ENCODE results near the gene PHEX. TPM values are rescaled to one million over a fixed set of nuclear protein-coding genes. Genes with fewer than 3 reads are reported as not detected.

PHEX gene
- total RNA-seq, 3 donors from 2014 or later: 0.16 to 5.6 (median 2.5) TPM

- no peak overlapping the region for H3K4me3 ChIP-seq
- intact Hi-C loops (cut with DNase I; ENCODE audit: low total_unique reads): no loop called here
- H3K27ac ChIP-seq: peak overlapping the region; percentile 14 to 59
Observed at GRCh38 chrX:22116605-22117546, 84.8 kb downstream of the PHEX start.

GRCh38 chrX:22117633-22118032, 85.5 kb downstream of the PHEX start:
- Histone ChIP-seq H3K4me1 (no peaks in the 10 kb centered on the region), H3K27me3 (peaks cover 0 to 11% of the 10 kb centered on the region in 2 donors), H3K4me3 (no peak overlapping the region), H3K9me3 (no peaks in the 10 kb centered on the region), H3K36me3 (no peaks in the 10 kb centered on the region), H3K27ac (peak overlapping the region in 1 of 2 donors; percentile 59)
- intact Hi-C loops (cut with DNase I; ENCODE audit: low total_unique reads): no loop called here
- no peak for TF ChIP-seq POLR2A (IDR thresholded peaks at IDR 0.05)
- no peak for TF ChIP-seq CTCF (IDR thresholded peaks at IDR 0.05)
- no peak for TF ChIP-seq POLR2AphosphoS5 (IDR thresholded peaks at IDR 0.05)
- DNase-seq (ENCODE audit: low spot score in 2 of 2): no peak

More at GRCh38 chrX:22116605-22117546, 84.8 kb downstream of the PHEX start:
- no peaks in the 10 kb centered on the region for H3K9me3 ChIP-seq
- DNase-seq (ENCODE audit: low spot score in 2 of 2): no peak
- no peaks in the 10 kb centered on the region for H3K4me1 ChIP-seq
- no peaks in the 10 kb centered on the region for H3K36me3 ChIP-seq
- peaks cover 0 to 11% of the 10 kb centered on the region in 2 donors for H3K27me3 ChIP-seq
- TF ChIP-seq POLR2AphosphoS5 (IDR thresholded peaks at IDR 0.05): no peak
- TF ChIP-seq POLR2A (IDR thresholded peaks at IDR 0.05): no peak
- no peak for TF ChIP-seq CTCF (IDR thresholded peaks at IDR 0.05)

GRCh38 chrX:22118161-22118830, 86.2 kb downstream of the PHEX start:
- peak overlapping the region; percentile 2 to 59 for H3K27ac ChIP-seq
- DNase-seq (ENCODE audit: low spot score in 2 of 2): no peak
- peaks cover 0 to 11% of the 10 kb centered on the region in 2 donors for H3K27me3 ChIP-seq
- no peak overlapping the region for H3K4me3 ChIP-seq
- H3K4me1 ChIP-seq: no peaks in the 10 kb centered on the region
- TF ChIP-seq CTCF (IDR thresholded peaks at IDR 0.05): no peak
- TF ChIP-seq POLR2AphosphoS5 (IDR thresholded peaks at IDR 0.05): no peak
- TF ChIP-seq POLR2A (IDR thresholded peaks at IDR 0.05): no peak
- no peaks in the 10 kb centered on the region for H3K9me3 ChIP-seq
- intact Hi-C loops (cut with DNase I; ENCODE audit: low total_unique reads): no loop called here
- H3K36me3 ChIP-seq: no peaks in the 10 kb centered on the region

GRCh38 chrX:22121161-22121560, 89.0 kb downstream of the PHEX start:
- intact Hi-C loops (cut with DNase I; ENCODE audit: low total_unique reads): no loop called here
- Histone ChIP-seq H3K4me1 (no peaks in the 10 kb centered on the region), H3K4me3 (no peak overlapping the region), H3K27ac (peak overlapping the region; percentile 10 to 33), H3K9me3 (no peaks in the 10 kb centered on the region), H3K36me3 (no peaks in the 10 kb centered on the region), H3K27me3 (no peaks in the 10 kb centered on the region)
- TF ChIP-seq POLR2AphosphoS5 (IDR thresholded peaks at IDR 0.05) (no peak), POLR2A (IDR thresholded peaks at IDR 0.05) (no peak), CTCF (IDR thresholded peaks at IDR 0.05) (no peak)
- no peak for DNase-seq (ENCODE audit: low spot score in 2 of 2)

- intact Hi-C loops (cut with DNase I; ENCODE audit: low total_unique reads): no loop called here
- no peaks in the 10 kb centered on the region for H3K4me1 ChIP-seq
- DNase-seq (ENCODE audit: low spot score in 2 of 2): peak in 1 of 2 donors; percentile 64
- H3K4me3 ChIP-seq: no peak overlapping the region
- no peaks in the 10 kb centered on the region for H3K27me3 ChIP-seq
- H3K9me3 ChIP-seq: no peaks in the 10 kb centered on the region
- TF ChIP-seq POLR2A (IDR thresholded peaks at IDR 0.05) (no peak), CTCF (IDR thresholded peaks at IDR 0.05) (no peak), POLR2AphosphoS5 (IDR thresholded peaks at IDR 0.05) (peak in 1 of 3 donors; percentile 22)
- H3K36me3 ChIP-seq: no peaks in the 10 kb centered on the region
- H3K27ac ChIP-seq: peak overlapping the region in 1 of 2 donors; percentile 13
Observed at GRCh38 chrX:22122510-22122909, 90.4 kb downstream of the PHEX start.
